Stimulated activated CD4-positive, alpha-beta T cell treated with anti-CD3 and anti-CD28 coated beads, TNF-alpha, amount 100 ng/mL, for 48 hours (primary cell): ENCODE results near the gene ACSL5.

Experiments used
- DNase-seq, 3 donors: peaks; one replicate each; pipeline ENCODE4 v3.0.0-alpha.2; 2020; ENCODE audit warnings: low read depth in 3 of 3

ACSL5 gene, protein sequence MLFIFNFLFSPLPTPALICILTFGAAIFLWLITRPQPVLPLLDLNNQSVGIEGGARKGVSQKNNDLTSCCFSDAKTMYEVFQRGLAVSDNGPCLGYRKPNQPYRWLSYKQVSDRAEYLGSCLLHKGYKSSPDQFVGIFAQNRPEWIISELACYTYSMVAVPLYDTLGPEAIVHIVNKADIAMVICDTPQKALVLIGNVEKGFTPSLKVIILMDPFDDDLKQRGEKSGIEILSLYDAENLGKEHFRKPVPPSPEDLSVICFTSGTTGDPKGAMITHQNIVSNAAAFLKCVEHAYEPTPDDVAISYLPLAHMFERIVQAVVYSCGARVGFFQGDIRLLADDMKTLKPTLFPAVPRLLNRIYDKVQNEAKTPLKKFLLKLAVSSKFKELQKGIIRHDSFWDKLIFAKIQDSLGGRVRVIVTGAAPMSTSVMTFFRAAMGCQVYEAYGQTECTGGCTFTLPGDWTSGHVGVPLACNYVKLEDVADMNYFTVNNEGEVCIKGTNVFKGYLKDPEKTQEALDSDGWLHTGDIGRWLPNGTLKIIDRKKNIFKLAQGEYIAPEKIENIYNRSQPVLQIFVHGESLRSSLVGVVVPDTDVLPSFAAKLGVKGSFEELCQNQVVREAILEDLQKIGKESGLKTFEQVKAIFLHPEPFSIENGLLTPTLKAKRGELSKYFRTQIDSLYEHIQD

GRCh38 chr10:112373912-112374338, at the start of gene ACSL5:
Gene ACSL5 (plus strand): TSS chr10:112374116. CDS start chr10:112394947, 20,831 bp downstream.
- DNase-seq, result no peak

GRCh38 chr10:112327678-112328077, 46.2 kb upstream of the ACSL5 start:
- DNase-seq, result no peak

- no peak for DNase-seq
Observed at GRCh38 chr10:112330162-112330561, 43.8 kb upstream of the ACSL5 start.

GRCh38 chr10:112330607-112331160, 43.2 kb upstream of the ACSL5 start:
- no peak for DNase-seq

GRCh38 chr10:112332022-112332421, 41.9 kb upstream of the ACSL5 start:
- no peak for DNase-seq

DNA sequence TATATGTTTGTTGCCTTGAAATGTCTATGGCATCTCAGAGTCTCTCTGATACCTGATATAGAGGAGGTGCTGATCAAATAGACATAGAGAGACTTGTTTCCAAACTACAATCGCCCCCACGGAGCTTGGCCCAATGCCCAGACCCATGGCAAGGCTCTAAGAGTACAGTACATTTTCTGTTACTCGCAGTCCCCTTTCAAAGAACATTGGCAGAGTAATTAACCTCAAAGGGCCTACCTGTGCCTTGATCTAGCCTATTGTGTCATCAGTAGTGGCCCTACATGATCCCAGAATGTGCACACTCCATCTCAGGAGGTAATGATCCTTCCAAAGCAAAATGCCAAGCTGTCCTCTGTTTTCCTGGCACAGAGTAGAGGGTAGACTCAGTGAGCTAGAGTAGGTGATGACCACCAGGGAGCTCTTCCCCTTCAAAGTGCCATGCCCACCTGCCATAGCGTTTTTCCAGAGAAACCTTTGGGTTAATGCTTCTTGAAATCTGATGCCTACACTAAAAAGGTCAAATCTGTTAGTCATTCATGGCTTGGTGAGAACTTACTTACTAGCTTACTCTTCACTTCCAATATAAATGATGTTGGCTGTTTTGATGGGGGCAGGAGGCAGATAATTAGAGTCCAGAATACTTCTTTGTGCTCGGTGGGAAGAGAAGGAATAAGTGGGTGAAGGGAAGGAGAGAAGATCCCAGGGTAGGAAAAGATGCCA, 41.2 kb upstream of the ACSL5 start:
- no peak for DNase-seq

- DNase-seq, result no peak
Observed at GRCh38 chr10:112333452-112333851, 40.5 kb upstream of the ACSL5 start.

DNA sequence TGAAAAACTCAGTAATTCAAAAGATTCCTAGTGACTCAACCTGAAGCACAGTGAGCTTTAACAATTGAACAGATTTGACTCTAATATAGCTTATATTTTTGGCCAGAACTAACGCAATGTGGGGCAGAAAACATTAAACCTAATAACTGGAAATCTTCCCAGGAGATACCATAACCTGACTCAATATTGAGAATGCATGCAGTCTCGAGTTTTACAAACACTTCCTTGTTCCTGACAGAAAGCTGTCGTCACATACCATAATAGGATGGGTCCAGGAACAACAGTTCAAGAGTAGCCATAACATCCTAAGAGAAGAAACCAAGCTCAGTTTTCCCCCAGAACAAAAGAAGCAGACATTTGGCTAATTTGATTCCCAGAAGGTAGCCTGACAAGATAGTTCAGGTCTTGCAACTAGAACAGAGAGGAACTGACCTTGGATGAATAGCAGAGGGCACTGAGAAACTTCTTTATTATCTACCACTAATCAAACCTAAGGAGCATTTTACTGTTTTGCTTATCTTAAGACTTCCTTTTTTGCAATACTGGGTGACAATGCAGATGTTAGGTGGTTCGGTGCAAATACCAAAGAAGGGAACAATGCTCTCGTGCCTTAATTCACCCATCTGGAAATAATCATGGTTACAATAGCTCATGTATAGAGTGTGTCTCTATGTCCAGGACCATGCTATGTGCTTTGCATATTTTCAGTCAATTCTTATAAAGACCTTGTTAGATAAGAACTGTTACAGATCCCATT, 38.6 kb upstream of the ACSL5 start:
- no peak for DNase-seq

DNA sequence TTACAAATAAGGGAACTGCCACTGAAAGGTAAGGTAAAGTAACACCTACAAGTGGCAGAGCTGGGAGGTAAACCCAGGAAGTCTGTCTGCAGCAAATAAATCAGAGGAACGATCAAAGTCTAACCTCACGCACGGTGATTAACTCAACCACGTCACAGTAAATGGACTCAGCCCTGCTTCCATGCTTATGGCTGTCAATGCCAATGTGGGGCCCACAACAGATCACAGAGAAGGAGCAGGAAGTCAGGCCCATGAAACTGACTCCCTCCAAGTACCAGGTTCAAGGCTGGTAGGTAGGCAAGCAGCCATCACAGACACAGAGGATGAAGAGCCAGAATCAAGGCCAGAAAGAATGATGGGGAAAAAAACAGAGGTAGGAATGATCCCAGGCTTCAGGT, 38.0 kb upstream of the ACSL5 start:
- DNase-seq, result no peak

DNA sequence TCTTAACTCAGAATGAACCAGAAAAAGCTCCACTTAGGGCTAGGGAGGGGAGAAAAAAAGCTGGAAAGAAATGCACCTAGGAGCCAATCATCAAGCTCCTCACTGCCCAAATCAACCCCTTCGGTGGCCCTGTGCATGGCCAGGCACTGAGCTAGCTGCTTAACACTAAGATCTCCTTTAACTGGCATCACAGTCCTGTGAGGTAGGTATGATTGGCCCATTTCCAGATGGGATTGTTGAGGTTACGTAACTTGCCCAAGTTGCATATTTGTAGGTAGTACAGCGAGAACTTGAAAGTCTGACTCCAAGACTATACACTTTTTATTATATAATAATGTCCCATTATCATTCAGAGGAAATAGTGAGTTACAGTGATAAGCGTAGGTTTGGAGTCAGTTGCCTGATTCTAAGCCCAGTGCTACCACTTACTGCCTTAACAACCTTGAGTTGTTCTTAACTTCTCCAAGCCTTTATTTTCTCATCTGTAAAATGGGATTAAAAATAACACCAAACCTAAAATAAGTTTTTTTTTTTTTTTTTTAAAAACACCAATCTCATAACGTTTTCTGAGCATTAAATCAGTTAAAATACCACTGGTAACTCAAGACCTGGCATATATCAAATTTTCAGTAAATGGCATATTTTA, 37.2 kb upstream of the ACSL5 start:
- DNase-seq, result no peak

DNA sequence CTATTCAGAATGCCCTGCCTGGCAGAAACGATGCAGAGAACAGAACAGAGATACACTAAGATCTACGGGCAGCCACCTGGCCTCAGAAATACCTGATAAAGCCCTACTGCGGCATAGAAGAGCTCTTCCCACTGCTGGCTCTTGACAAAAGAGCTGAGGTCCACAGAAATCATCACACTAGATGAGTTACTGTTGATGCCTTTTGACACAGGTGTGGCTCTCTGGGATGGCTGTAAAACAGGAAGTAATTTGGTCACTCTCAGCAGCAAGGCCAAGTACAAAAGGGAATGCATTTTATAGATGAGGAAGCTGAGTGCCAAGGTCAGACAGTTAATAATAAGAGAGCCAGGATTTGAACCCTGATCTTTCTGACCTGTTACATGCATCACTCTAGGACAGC, 35.0 kb upstream of the ACSL5 start:
- no peak for DNase-seq

GRCh38 chr10:112340601-112341000, 33.3 kb upstream of the ACSL5 start:
- DNase-seq, result no peak

- no peak for DNase-seq
Observed at GRCh38 chr10:112343056-112343806, 30.7 kb upstream of the ACSL5 start.

GRCh38 chr10:112344261-112344660, 29.7 kb upstream of the ACSL5 start:
- DNase-seq, result no peak

GRCh38 chr10:112345202-112345601, 28.7 kb upstream of the ACSL5 start:
- no peak for DNase-seq

DNA sequence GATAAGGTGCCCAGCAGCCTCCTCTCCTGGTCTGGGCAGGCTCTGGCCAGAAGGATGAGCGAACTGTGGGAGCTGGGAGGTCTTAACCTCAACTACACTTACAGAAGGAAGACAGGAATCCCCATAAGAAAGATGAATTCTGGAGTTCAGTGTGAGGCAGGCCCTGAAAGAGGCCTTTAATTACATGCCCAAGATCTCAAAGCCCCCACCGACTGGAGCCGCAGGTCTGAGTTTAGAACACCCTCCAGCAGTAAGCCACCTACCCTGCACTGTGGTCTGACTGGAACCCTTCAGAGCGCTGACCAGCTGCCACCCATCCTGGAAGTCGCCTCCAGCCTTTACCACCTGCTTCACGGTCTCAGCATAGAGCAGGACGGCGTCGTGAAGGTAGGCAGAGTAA, 28.2 kb upstream of the ACSL5 start:
- DNase-seq, result no peak

DNA sequence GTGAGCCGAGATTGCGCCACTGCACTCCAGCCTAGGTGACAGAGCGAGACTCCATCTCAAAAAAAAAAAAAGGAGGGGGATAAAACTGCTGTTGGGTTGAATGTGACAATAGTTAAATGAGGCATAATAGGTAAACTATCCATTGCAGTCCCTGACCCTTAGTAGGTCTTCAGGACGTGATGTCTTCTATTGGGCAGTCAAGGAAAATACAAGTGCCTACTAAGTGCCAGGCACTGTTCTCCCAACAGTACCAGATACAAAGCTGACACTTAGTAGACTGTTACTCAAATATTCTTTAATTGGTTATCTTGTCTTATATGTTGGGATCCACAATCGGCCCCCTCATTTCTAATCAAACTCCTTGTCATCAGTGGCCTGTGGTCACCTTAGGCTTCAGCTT, 27.1 kb upstream of the ACSL5 start:
- DNase-seq, result no peak

GRCh38 chr10:112347709-112348671, 25.9 kb upstream of the ACSL5 start:
- DNase-seq, result no peak

- no peak for DNase-seq
Observed at GRCh38 chr10:112348759-112349158, 25.2 kb upstream of the ACSL5 start.
